Rectal smooth muscle tissue (tissue), 1 donor: ENCODE data around the gene EIF4EBP2.

Source experiments
- H3K27ac ChIP-seq: one replicate; pipeline ENCODE4 v1.7.0; 2013; ENCODE audit warnings: low read depth, low read length, inconsistent platforms
- H3K27me3 ChIP-seq: one replicate; pipeline ENCODE4 v1.7.0; 2013; ENCODE audit warnings: low read length; ENCODE audit not compliant: control insufficient read depth, insufficient read depth
- H3K36me3 ChIP-seq: one replicate; pipeline ENCODE4 v1.7.0; 2013; ENCODE audit warnings: low read length; ENCODE audit not compliant: control insufficient read depth, insufficient read depth
- H3K4me1 ChIP-seq: one replicate; pipeline ENCODE4 v1.7.0; 2013; ENCODE audit warnings: low read length; ENCODE audit not compliant: control insufficient read depth, insufficient read depth
- H3K4me3 ChIP-seq: one replicate; pipeline ENCODE4 v1.7.0; 2013; ENCODE audit warnings: low read length
- H3K9ac ChIP-seq: one replicate; pipeline ENCODE4 v1.7.0; 2013; ENCODE audit warnings: low read length

Gene EIF4EBP2

DNA sequence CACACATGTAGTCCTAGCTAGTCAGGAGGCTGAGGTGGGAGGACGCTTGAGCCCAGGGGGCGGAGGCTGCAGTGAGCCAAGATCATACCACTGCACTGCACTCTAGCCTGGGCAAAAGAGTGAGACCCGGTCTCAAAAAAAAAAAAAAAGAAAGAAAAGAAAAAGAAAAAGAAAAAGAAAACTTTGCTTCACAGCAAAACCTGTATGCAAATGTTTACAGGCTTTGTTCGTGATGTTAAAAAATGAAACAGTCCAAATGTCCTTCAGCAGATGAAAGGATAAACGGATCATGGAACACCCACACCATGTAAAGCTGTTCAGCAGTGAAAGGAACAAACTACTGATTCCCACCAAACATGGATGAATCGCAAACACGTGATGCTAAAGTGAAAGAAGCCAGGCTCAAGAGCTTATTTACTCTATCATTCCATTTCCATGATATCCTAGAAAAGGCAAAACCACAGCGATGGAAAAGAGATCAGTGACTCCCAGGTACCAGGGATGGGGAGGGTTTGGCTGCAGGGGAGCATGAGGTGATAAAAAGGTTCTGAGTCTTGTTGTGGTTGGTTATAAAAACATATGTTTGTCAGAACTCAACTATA lies 36.6 kb upstream of the EIF4EBP2 start:
- H3K4me3 ChIP-seq: peak overlapping the region; percentile 21
- no peaks in the 10 kb centered on the region for H3K27me3 ChIP-seq
- H3K36me3 ChIP-seq: no peaks in the 10 kb centered on the region
- H3K27ac ChIP-seq: peak overlapping the region; percentile 79
- H3K9ac ChIP-seq: no peak overlapping the region
- H3K4me1 ChIP-seq: peaks cover 17% of the 10 kb centered on the region

DNA sequence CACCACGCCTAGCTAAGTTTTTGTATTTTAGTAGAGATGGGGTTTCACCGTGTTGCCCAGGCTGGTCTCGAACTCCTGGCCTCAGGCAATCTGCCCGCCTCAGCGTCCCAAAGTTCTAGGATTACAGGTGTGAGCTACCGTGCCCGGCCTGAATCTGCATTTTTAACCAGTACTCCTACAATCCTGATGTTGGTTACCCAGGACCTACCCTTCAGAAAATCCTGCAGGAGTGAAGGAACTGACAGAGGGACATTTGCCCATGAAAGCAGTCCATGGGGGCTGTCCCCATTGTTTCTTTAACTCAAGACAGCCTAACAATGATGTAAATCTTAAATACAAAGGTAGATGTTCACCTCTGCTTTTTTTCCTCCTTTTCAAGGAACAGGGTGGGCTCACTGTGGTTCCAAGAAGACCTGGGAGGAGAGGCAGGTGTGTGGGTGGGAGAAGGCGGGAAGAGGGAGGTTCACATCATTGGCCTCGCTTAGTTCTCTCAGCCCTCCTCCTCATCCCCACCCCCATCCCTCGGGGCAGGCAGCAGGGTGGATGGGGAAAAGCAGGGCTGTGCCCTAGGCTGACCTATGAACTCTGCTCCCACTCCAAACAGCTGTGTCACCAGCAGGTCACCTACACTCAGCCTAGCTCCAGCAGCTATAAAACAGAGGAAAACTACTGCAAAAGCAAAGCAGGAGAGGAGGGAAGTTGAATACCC lies 35.0 kb upstream of the EIF4EBP2 start:
- Histone ChIP-seq H3K4me1 (peaks cover 11% of the 10 kb centered on the region), H3K27ac (peak overlapping the region; percentile 45), H3K36me3 (no peaks in the 10 kb centered on the region), H3K27me3 (no peaks in the 10 kb centered on the region), H3K4me3 (no peak overlapping the region), H3K9ac (no peak overlapping the region)

DNA sequence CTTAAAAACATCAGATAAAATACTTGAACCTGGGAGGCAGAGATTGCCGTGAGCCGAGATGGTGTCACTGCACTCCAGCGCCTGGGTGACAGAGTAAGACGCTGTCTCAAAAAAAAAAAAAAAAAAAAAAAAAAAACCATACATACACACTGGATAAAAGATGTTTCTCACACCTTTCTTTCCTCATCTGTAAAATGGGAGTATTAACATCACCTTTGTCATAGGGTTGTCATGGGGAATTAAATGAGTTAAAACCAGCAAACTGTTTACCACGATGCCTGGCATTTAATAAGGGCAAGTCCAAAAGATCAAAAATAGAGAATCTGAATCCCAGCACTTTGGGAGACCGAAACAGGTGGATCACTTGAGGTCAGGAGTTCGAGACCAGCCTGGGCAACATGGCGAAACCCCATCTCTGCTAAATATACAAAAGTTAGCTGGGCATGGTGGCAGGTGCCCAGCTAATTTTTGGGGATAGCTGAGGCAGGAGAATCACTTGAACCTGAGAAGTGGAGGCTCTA lies 34.4 kb upstream of the EIF4EBP2 start:
- Histone ChIP-seq H3K4me1 (peaks cover 6% of the 10 kb centered on the region), H3K9ac (no peak overlapping the region), H3K4me3 (no peak overlapping the region), H3K27ac (no peak overlapping the region), H3K27me3 (no peaks in the 10 kb centered on the region), H3K36me3 (no peaks in the 10 kb centered on the region)

DNA sequence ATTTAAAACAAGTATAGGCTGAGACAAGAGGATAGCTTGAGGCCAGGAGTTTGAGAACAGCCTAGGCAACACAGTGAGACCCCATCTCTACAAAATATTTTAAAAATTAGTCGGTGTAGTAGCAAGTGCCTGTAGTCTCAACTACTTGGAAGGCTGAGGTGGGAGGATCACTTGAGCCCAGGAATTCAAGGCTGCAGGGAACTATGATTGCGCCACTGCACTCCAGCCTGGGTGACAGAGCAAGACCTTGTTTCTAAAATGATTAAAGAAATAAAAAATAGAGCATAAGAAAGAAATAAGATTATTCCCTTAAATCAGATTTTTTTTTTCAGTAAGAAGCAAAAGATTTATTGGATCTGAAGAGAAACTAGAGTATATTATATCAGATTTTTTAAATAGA lies 33.2 kb upstream of the EIF4EBP2 start:
- H3K27ac ChIP-seq: no peak overlapping the region

DNA sequence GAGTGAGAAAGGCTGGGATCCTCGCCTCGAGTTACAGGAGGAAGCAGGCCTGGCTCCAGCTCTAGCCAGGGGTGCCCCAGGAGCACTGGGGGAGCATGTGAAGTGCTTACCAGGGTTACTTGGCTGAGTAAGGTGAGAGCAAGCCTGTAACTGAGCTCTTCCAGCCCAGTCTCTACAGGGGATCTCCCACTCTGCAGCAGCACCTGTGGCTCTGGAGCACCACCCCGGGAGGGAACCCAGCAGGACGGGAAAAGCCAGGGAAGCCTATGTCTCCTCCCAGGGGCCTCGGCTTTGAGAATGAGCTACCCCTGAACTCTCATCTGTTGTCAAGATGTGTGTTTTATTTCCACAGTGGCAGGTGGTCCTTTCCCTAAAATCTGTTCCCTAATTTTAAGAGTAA lies 32.1 kb upstream of the EIF4EBP2 start:
- Histone ChIP-seq H3K27me3 (no peaks in the 10 kb centered on the region), H3K4me3 (no peak overlapping the region), H3K36me3 (no peaks in the 10 kb centered on the region), H3K9ac (no peak overlapping the region), H3K4me1 (peaks cover 6% of the 10 kb centered on the region), H3K27ac (no peak overlapping the region)

More for the DNA sequence above, 33.2 kb upstream of the EIF4EBP2 start:
- no peak overlapping the region for H3K4me3 ChIP-seq
- H3K27me3 ChIP-seq: no peaks in the 10 kb centered on the region
- H3K9ac ChIP-seq: no peak overlapping the region
- H3K4me1 ChIP-seq: peaks cover 6% of the 10 kb centered on the region
- no peaks in the 10 kb centered on the region for H3K36me3 ChIP-seq

DNA sequence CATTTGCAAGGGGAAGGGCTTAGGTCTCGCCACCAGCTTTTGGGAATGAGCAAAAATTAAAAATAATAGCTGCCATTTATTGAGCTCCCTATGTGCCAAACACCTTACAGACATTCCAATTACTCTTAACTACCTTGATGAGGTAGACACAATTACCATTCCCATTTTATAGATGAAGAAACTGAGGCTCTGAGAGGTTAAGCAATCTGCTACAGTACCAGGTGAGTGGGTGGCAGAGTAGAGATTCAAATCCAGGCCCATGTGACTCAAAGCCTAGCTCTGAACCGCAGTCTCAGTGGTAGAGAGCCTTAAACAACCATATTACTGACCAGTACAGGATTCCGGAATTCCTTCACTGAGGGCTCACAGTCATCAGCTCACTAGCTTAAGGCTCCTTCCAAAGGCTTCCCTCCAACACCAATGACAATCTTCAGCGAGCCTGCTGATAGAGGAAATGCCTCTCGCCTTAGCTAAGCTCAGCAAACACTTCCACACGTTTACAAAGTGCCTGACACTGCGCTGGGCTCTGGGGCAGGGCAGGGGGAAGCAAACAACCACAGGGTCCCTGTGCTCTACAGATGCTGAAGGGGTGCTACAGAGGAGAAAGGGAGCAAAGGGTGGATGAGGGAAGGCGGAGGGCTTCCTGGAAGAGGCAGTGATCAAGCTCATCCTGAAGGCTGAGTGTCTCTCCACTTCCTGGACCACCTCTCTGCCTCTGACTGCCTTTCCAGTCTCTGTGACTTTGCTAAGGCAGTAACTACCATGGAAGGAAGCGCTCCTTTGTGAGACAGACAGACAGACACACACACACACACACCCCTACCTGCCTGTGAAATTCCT lies 28.9 kb upstream of the EIF4EBP2 start:
- Histone ChIP-seq H3K4me3 (no peak overlapping the region), H3K4me1 (peaks cover 7% of the 10 kb centered on the region), H3K9ac (no peak overlapping the region)

DNA sequence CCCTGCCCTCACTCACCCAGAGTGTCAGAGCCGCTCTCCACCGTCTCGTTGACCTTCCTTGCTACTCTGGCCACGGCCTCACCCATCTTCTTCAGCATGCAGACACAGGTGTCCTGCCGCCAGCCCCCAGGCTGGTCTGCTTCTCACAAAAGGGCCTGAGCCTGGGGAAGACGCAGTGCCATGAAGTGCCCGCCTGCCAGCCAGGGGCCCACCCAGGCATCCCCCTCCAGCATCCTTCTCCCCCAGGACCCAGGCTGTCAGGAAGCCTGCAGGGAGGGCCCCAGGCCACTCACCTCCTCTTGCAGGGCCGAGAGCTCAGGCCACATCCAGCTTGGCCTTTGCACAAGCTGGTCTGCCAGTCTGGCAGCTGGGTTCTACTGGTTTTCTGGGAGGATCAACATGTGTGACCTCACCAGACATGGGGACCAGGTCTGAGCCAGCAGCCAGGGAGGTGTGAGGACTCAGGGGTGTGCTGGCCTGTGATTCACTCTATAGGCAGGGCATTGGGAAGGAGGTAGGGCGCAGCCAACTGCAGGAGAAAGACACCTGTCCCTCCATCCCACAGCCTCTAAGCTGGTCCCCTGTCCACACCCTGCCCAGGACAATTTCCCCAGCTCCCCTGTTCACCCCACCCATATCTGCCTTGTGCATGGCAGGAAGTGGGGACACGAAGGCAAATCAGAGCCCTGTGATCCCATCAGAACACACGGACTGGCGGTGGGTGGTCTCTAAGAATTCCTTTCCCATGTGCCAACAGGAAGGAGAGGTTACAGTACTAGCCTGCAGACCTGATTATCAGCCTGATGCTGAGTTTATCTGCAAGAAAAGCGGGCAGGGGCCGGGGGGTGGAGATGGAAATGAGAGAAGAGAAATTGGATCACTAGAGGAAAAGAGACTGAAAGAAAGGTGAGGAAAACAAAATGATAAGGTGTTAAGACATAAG lies 27.2 kb upstream of the EIF4EBP2 start:
- H3K4me3 ChIP-seq: no peak overlapping the region
- H3K27me3 ChIP-seq: no peaks in the 10 kb centered on the region
- H3K36me3 ChIP-seq: no peaks in the 10 kb centered on the region
- no peak overlapping the region for H3K9ac ChIP-seq
- peaks cover 10% of the 10 kb centered on the region for H3K4me1 ChIP-seq
- H3K27ac ChIP-seq: no peak overlapping the region

More for the DNA sequence above, 28.9 kb upstream of the EIF4EBP2 start:
- H3K36me3 ChIP-seq: no peaks in the 10 kb centered on the region
- H3K27me3 ChIP-seq: no peaks in the 10 kb centered on the region
- H3K27ac ChIP-seq: no peak overlapping the region

DNA sequence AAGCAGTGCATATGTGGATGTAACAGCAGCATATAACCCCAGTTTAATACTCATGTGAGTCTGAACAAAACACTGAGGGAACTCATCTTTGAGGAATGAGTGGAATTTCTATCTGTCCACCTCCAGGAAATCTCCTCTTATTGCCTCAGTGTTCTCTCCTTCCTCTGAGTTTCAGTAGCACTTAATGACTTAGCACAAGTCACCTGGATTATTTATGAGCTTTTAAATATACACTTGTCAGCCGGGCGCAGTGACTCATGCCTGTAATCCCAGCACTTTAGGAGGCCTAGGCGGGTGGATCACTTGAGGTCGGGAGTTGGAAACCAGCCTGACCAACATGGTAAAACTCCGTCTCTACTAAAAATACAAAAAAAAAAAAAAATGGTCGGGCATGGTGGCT lies 25.8 kb upstream of the EIF4EBP2 start:
- no peak overlapping the region for H3K4me3 ChIP-seq
- H3K27ac ChIP-seq: no peak overlapping the region
- H3K36me3 ChIP-seq: no peaks in the 10 kb centered on the region
- H3K9ac ChIP-seq: no peak overlapping the region
- peaks cover 10% of the 10 kb centered on the region for H3K4me1 ChIP-seq
- H3K27me3 ChIP-seq: no peaks in the 10 kb centered on the region

DNA sequence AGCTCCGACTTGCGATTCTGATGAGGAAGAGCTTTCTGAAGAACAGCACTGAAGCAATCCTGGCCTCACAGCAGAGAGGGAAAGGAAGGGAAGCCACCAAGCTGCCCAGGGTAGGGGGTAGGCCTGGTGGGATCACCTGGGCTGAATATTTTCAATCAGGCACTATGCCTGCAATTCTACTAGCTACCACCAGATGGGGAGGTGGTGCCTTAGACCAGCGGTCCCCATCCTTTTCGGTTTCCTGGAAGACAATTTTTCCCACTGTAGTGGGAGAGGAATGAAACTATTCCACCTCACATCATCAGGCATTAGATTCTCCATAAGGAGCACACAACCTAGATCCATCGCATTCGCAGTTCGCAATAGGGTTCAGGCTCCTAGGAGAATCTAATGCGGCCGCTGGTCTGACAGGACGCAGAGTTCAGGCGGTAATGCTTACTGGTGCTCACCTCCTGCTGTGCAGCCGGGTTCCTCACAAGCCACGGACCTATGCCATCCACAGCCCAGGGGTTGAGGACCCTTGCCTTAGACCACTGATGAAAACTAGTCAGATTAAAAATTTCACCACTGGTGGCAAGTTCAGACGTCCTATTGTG lies 24.3 kb upstream of the EIF4EBP2 start:
- H3K4me1 ChIP-seq: peaks cover 10% of the 10 kb centered on the region
- no peak overlapping the region for H3K9ac ChIP-seq
- H3K36me3 ChIP-seq: no peaks in the 10 kb centered on the region
- H3K27ac ChIP-seq: no peak overlapping the region
- no peaks in the 10 kb centered on the region for H3K27me3 ChIP-seq
- H3K4me3 ChIP-seq: no peak overlapping the region

DNA sequence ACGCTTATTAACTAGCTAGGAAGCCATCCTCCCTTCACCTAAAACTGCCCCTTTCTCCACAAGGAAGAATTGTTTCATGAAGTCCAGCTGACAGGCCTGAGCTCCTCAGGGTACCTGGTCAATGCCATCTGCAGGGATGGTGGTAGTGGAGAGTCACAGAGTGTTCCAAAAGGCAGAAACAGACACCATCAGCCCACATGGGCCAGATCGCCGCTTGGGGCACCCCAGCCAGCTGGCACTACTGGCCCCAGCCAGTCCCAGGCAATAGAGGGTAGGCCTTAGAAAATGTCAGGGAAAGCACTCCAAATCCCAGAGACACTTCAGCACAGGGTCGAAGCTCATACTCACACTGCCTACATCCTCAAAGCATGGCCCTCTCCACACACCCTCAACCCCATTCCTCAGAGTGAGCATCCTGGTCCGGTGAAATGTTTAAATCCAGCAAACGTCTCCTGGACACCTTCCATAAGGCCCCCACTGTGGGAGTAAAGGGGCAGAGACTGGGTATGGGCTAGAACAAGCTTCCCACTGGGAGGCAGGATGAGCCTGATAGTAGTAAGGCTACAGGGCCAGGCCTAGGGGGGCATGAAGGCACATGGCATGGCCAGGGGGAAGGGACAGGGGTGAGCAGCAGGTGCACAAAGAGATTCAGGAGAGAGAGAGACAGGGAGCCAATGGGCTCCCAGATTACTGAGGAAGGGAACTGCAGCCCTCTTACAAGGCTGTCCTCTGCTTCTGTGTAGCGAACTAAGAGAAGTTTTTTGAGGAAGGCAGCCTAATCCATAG lies 23.4 kb upstream of the EIF4EBP2 start:
- H3K27ac ChIP-seq: no peak overlapping the region
- no peaks in the 10 kb centered on the region for H3K27me3 ChIP-seq
- no peaks in the 10 kb centered on the region for H3K36me3 ChIP-seq
- no peak overlapping the region for H3K4me3 ChIP-seq
- peak overlapping the region; percentile 35 for H3K9ac ChIP-seq
- peaks cover 10% of the 10 kb centered on the region for H3K4me1 ChIP-seq
